Stimulated activated CD4-positive, alpha-beta T cell treated with anti-CD3 and anti-CD28 coated beads, Interleukin-2, amount 100 ng/mL, for 4 hours (primary cell): ENCODE data around the gene EDAR.

Experiments used
- DNase-seq: peaks from one replicate; pipeline ENCODE4 v3.0.0-alpha.2; 2020; ENCODE audit warnings: low read depth

The EDAR gene

GRCh38 chr2:108908713-108909070 is 80.3 kb downstream of the EDAR start:
- no peak for DNase-seq

- DNase-seq: no peak
These were observed 81.0 kb downstream of the EDAR start for GRCh38 chr2:108907822-108908712.

- no peak for DNase-seq
These were observed 82.5 kb downstream of the EDAR start for GRCh38 chr2:108906403-108907077.

- DNase-seq: no peak
These were observed 83.1 kb downstream of the EDAR start for GRCh38 chr2:108905906-108906305.

GRCh38 chr2:108905176-108905575 is 83.8 kb downstream of the EDAR start:
- DNase-seq: no peak

GRCh38 chr2:108904680-108905079 is 84.3 kb downstream of the EDAR start:
- DNase-seq: no peak

- DNase-seq: no peak
These were observed 90.5 kb downstream of the EDAR start for GRCh38 chr2:108898315-108899082.

GRCh38 chr2:108896741-108897140 is 92.3 kb downstream of the EDAR start:
- DNase-seq: no peak

- no peak for DNase-seq
These were observed 93.8 kb downstream of the EDAR start for GRCh38 chr2:108895188-108895587.

GRCh38 chr2:108894766-108895165 is 94.3 kb downstream of the EDAR start:
- no peak for DNase-seq

- DNase-seq: no peak
These were observed 95.7 kb downstream of the EDAR start for GRCh38 chr2:108893277-108893676.

- DNase-seq: no peak
These were observed 99.1 kb downstream of the EDAR start for GRCh38 chr2:108889907-108890306.

GRCh38 chr2:108884619-108885018 is 104.4 kb downstream of the EDAR start:
- DNase-seq: no peak

- no peak for DNase-seq
These were observed 110.7 kb downstream of the EDAR start for GRCh38 chr2:108878276-108878675.

- no peak for DNase-seq
These were observed 111.5 kb downstream of the EDAR start for GRCh38 chr2:108877506-108877905.

GRCh38 chr2:108870069-108870644 is 118.9 kb downstream of the EDAR start:
- DNase-seq: no peak

GRCh38 chr2:108869542-108869941 is 119.5 kb downstream of the EDAR start:
- DNase-seq: no peak

GRCh38 chr2:108868911-108869310 is 120.1 kb downstream of the EDAR start:
- DNase-seq: no peak

GRCh38 chr2:108866041-108866440 is 123.0 kb downstream of the EDAR start:
- DNase-seq: no peak

GRCh38 chr2:108858894-108859293 is 130.1 kb downstream of the EDAR start:
- DNase-seq: no peak

GRCh38 chr2:108855194-108855593 is 133.8 kb downstream of the EDAR start:
- no peak for DNase-seq

GRCh38 chr2:108854484-108854883 is 134.5 kb downstream of the EDAR start:
- DNase-seq: no peak
